Ishikawa (cell line): ENCODE results near the gene CASQ2.

Experiments used
- CEBPB ChIP-seq: IDR thresholded peaks from 2 replicates; pipeline ENCODE4 v1.6.1; 2012
- CREB1 ChIP-seq: IDR thresholded peaks from 2 replicates; pipeline ENCODE4 v1.6.1; 2012; ENCODE audit warnings: low read depth
- EGR1 ChIP-seq: IDR thresholded peaks from 2 replicates; pipeline ENCODE4 v1.6.1; 2012
- EP300 ChIP-seq: IDR thresholded peaks from 2 replicates; pipeline ENCODE4 v1.6.1; 2012; ENCODE audit warnings: borderline replicate concordance
- FOXM1 ChIP-seq: IDR thresholded peaks from 2 replicates; pipeline ENCODE4 v1.6.1; 2012; ENCODE audit warnings: low read depth, borderline replicate concordance
- YY1 ChIP-seq: IDR thresholded peaks from 2 replicates; pipeline ENCODE4 v1.6.1; 2012; ENCODE audit warnings: low read depth
- ZBTB7A ChIP-seq: IDR thresholded peaks from 2 replicates; pipeline ENCODE4 v1.6.1; 2012; ENCODE audit warnings: low read depth
- TF ChIP-seq, protein P1 (sequence below): IDR thresholded peaks from 2 replicates; pipeline ENCODE4 v1.6.1; 2012
- TF ChIP-seq, protein P2 (sequence below): IDR thresholded peaks from 2 replicates; pipeline ENCODE4 v1.6.1; 2012; ENCODE audit warnings: low read depth, mild to moderate bottlenecking

DNA sequence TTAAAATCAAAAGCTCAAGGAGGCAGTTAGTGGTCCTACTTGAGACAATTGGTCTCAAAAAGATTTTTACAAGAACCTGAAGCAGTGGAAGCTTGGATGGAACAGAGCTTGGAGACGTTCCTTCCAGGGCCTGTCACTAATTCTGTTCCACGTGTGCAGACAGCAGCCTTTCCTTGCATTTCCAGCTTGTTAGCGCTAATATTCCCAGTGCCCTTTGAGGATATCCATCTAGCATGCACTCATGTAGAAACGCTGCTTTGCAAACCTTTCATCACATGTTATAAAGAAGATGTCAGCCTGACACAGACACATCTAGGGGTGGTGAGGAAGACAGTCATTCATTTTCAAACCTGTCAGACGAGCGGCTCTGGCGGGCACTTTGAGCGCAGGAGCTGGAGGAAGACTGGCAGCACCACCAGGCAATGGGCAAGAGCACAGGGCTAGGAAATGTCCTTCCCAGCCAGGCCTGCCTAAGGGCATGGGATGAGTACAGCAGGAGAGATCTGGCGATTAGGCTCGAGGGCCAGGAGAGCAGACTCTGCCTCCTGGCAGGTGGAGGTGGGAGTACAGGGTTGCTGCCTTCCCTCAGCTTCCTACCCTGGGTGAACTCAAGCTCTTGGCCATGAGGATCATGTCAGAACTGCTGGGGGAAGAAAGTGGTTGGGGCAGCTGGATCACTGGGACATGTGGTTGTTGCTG is 55.5 kb downstream of the CASQ2 start:
- no peak for TF ChIP-seq FOXM1
- TF ChIP-seq CEBPB: no peak
- no peak for TF ChIP-seq EP300
- TF ChIP-seq, protein P1, sequence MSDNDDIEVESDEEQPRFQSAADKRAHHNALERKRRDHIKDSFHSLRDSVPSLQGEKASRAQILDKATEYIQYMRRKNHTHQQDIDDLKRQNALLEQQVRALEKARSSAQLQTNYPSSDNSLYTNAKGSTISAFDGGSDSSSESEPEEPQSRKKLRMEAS: no peak
- no peak for TF ChIP-seq EGR1
- TF ChIP-seq CREB1: no peak
- TF ChIP-seq, protein P2, sequence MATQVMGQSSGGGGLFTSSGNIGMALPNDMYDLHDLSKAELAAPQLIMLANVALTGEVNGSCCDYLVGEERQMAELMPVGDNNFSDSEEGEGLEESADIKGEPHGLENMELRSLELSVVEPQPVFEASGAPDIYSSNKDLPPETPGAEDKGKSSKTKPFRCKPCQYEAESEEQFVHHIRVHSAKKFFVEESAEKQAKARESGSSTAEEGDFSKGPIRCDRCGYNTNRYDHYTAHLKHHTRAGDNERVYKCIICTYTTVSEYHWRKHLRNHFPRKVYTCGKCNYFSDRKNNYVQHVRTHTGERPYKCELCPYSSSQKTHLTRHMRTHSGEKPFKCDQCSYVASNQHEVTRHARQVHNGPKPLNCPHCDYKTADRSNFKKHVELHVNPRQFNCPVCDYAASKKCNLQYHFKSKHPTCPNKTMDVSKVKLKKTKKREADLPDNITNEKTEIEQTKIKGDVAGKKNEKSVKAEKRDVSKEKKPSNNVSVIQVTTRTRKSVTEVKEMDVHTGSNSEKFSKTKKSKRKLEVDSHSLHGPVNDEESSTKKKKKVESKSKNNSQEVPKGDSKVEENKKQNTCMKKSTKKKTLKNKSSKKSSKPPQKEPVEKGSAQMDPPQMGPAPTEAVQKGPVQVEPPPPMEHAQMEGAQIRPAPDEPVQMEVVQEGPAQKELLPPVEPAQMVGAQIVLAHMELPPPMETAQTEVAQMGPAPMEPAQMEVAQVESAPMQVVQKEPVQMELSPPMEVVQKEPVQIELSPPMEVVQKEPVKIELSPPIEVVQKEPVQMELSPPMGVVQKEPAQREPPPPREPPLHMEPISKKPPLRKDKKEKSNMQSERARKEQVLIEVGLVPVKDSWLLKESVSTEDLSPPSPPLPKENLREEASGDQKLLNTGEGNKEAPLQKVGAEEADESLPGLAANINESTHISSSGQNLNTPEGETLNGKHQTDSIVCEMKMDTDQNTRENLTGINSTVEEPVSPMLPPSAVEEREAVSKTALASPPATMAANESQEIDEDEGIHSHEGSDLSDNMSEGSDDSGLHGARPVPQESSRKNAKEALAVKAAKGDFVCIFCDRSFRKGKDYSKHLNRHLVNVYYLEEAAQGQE: no peak
- TF ChIP-seq YY1: no peak
- no peak for TF ChIP-seq ZBTB7A
